IMR-90 (cell line): ENCODE results near the gene CLDN34. TPM values are rescaled to one million over a fixed set of nuclear protein-coding genes. Genes with fewer than 3 reads are reported as not detected.

Experiments used
- ATAC-seq: fragments of 200-7000 bp; cut with Tn5 transposase; 2 replicates; pipeline ENCODE4 v1.9.1; 2020; ENCODE audit warnings: low read depth, mild to moderate bottlenecking, moderate library complexity
- BruUV-seq: library from RNA; stranded (reverse); fragments of 400-500 nt; replicated peaks from 2 replicates; lab custom pipeline; 2021; lab: Mats Ljungman, UMichigan
- CTCF ChIA-PET: fragments of 300-600 bp; formaldehyde crosslinking; extraction: SDS; loops from one replicate; lab custom pipeline; 2021; ENCODE audit warnings: antibody characterized with exemption; lab: Yijun Ruan, JAX
- POLR2A ChIA-PET: fragments of 300-600 bp; sonication (Branson Sonifier 250); formaldehyde crosslinking; loops from one replicate; lab custom pipeline; 2022; ENCODE audit warnings: antibody characterized with exemption; ENCODE audit not compliant: unreplicated experiment; lab: Charles Lee
- DNase-seq: peaks from one replicate; pipeline ENCODE4 v3.0.0; 2013
- H2AFZ ChIP-seq: replicated peaks from 2 replicates; pipeline ENCODE3; 2013; ENCODE audit warnings: low read length, mild to moderate bottlenecking; ENCODE audit not compliant: poor library complexity
- H2AK5ac ChIP-seq: 2 replicates; pipeline ENCODE4 v1.6.1; 2013; ENCODE audit warnings: low read depth, low read length, inconsistent platforms
- H2AK9ac ChIP-seq: replicated peaks from 2 replicates; pipeline ENCODE3; 2013; ENCODE audit warnings: mild to moderate bottlenecking, low read depth, low read length, moderate library complexity; ENCODE audit not compliant: poor library complexity
- H2BK120ac ChIP-seq: 2 replicates; pipeline ENCODE4 v1.6.1; 2013; ENCODE audit warnings: low read depth, low read length, inconsistent platforms
- H2BK15ac ChIP-seq: 3 replicates; pipeline ENCODE4 v1.6.1; 2013; ENCODE audit warnings: low read depth, low read length, inconsistent platforms
- H2BK20ac ChIP-seq: 2 replicates; pipeline ENCODE4 v1.6.1; 2013; ENCODE audit warnings: low read depth, mild to moderate bottlenecking, inconsistent platforms, low read length, moderate library complexity
- H2BK5ac ChIP-seq: 2 replicates; pipeline ENCODE4 v1.6.1; 2013; ENCODE audit warnings: mild to moderate bottlenecking, low read depth, low read length, inconsistent platforms; ENCODE audit not compliant: poor library complexity, severe bottlenecking
- H3K14ac ChIP-seq: replicated peaks from 2 replicates; pipeline ENCODE4 v1.6.1; 2013; ENCODE audit warnings: low read depth, low read length, inconsistent platforms
- H3K18ac ChIP-seq: 2 replicates; pipeline ENCODE4 v1.6.1; 2013; ENCODE audit warnings: low read depth, low read length, control low read depth
- H3K23ac ChIP-seq: 2 replicates; pipeline ENCODE4 v1.6.1; 2013; ENCODE audit warnings: low read depth, low read length, inconsistent platforms
- H3K27ac ChIP-seq: 2 replicates; pipeline ENCODE4 v1.5.1; 2013; ENCODE audit warnings: mild to moderate bottlenecking, control low read depth, low read length; ENCODE audit not compliant: insufficient read depth
- H3K27me3 ChIP-seq: 2 replicates; pipeline ENCODE4 v1.6.1; 2013; ENCODE audit warnings: low read length; ENCODE audit not compliant: control insufficient read depth, insufficient read depth
- H3K36me3 ChIP-seq: 2 replicates; pipeline ENCODE4 v1.6.1; 2013; ENCODE audit warnings: low read length, mixed read lengths; ENCODE audit not compliant: control insufficient read depth, insufficient read depth
- H3K4ac ChIP-seq: 2 replicates; pipeline ENCODE4 v1.6.1; 2013; ENCODE audit warnings: low read depth, low read length, inconsistent platforms
- H3K4me1 ChIP-seq: 2 replicates; pipeline ENCODE4 v1.6.1; 2013; ENCODE audit warnings: low read length, mixed read lengths; ENCODE audit not compliant: control insufficient read depth, insufficient read depth
- H3K4me2 ChIP-seq: 2 replicates; pipeline ENCODE4 v1.6.1; 2013; ENCODE audit warnings: low read depth, mild to moderate bottlenecking, control low read depth, low read length, moderate library complexity
- H3K4me3 ChIP-seq: 2 replicates; pipeline ENCODE4 v1.5.1; 2013; ENCODE audit warnings: low read depth, mild to moderate bottlenecking, control low read depth, low read length, moderate library complexity; ENCODE audit not compliant: insufficient read depth
- H3K56ac ChIP-seq: 2 replicates; pipeline ENCODE4 v1.6.1; 2013; ENCODE audit warnings: low read length, inconsistent platforms; ENCODE audit not compliant: insufficient read depth; ENCODE audit errors: extremely low read depth
- H3K79me1 ChIP-seq, 2 experiments: 2 replicates each; pipeline ENCODE4 v1.6.1; 2013; ENCODE audit warnings: low read length in 2 of 2, inconsistent platforms in 1 of 2, low read depth in 1 of 2
- H3K9ac ChIP-seq: 2 replicates; pipeline ENCODE4 v1.6.1; 2013; ENCODE audit warnings: low read depth, low read length, control low read depth
- H3K9me1 ChIP-seq: 2 replicates; pipeline ENCODE4 v1.6.1; 2013; ENCODE audit warnings: low read length, inconsistent platforms; ENCODE audit not compliant: insufficient read depth
- H3K9me3 ChIP-seq: 2 replicates; pipeline ENCODE4 v1.6.1; 2013; ENCODE audit warnings: low read length; ENCODE audit not compliant: control insufficient read depth, insufficient read depth
- H4K20me1 ChIP-seq: 2 replicates; pipeline ENCODE4 v1.6.1; 2013; ENCODE audit warnings: low read length, inconsistent platforms; ENCODE audit not compliant: insufficient read depth
- H4K5ac ChIP-seq: 2 replicates; pipeline ENCODE4 v1.6.1; 2013; ENCODE audit warnings: mild to moderate bottlenecking, low read depth, low read length, control low read depth
- H4K8ac ChIP-seq, 2 experiments: 2 replicates each; pipeline ENCODE4 v1.6.1; 2013; ENCODE audit warnings: low read depth in 2 of 2, low read length in 2 of 2, control low read depth in 1 of 2, inconsistent platforms in 1 of 2
- H4K91ac ChIP-seq: 2 replicates; pipeline ENCODE4 v1.6.1; 2013; ENCODE audit warnings: low read depth, low read length, inconsistent platforms; ENCODE audit not compliant: insufficient read depth
- BHLHE40 ChIP-seq: fragments of 150-350 bp; IDR thresholded peaks from 2 replicates; pipeline ENCODE4 v1.6.1; 2016; ENCODE audit warnings: mild to moderate bottlenecking, low read depth, low read length
- CEBPB ChIP-seq: IDR thresholded peaks from 2 replicates; pipeline ENCODE4 v1.6.1; 2012; ENCODE audit warnings: low read depth, low read length, improper control_type of control experiment
- CHD1 ChIP-seq: IDR thresholded peaks from 2 replicates; pipeline ENCODE4 v1.6.1; 2012; ENCODE audit warnings: low read depth, low read length, improper control_type of control experiment
- FOS ChIP-seq: fragments of 150-350 bp; IDR thresholded peaks from 2 replicates; pipeline ENCODE4 v1.6.1; 2016; ENCODE audit warnings: low read depth, low read length
- MAFK ChIP-seq: IDR thresholded peaks from 2 replicates; pipeline ENCODE4 v1.6.1; 2012; ENCODE audit warnings: low read depth, low read length, improper control_type of control experiment
- MAZ ChIP-seq: IDR thresholded peaks from 2 replicates; pipeline ENCODE4 v1.6.1; 2012; ENCODE audit warnings: low read depth, mild to moderate bottlenecking, low read length, improper control_type of control experiment, moderate library complexity, borderline replicate concordance
- MXI1 ChIP-seq: IDR thresholded peaks from 2 replicates; pipeline ENCODE4 v1.6.1; 2012; ENCODE audit warnings: low read depth, mild to moderate bottlenecking, low read length, moderate library complexity, borderline replicate concordance
- NFE2L2 ChIP-seq: fragments of 150-350 bp; IDR thresholded peaks from 2 replicates; pipeline ENCODE4 v1.6.1; 2016; ENCODE audit warnings: low read depth, mild to moderate bottlenecking, low read length
- POLR2A ChIP-seq: IDR thresholded peaks from 2 replicates; pipeline ENCODE4 v1.6.1; 2012; ENCODE audit warnings: mild to moderate bottlenecking, low read depth, low read length
- RAD21 ChIP-seq: IDR thresholded peaks from 2 replicates; pipeline ENCODE4 v1.6.1; 2012; ENCODE audit warnings: low read length, improper control_type of control experiment
- RCOR1 ChIP-seq: IDR thresholded peaks from 2 replicates; pipeline ENCODE4 v1.6.1; 2012; ENCODE audit warnings: mild to moderate bottlenecking, low read length, improper control_type of control experiment; ENCODE audit not compliant: insufficient replicate concordance
- RFX5 ChIP-seq: IDR thresholded peaks from 2 replicates; pipeline ENCODE4 v1.8.0; 2012; ENCODE audit warnings: low read depth, mild to moderate bottlenecking, low read length, moderate library complexity
- SMC3 ChIP-seq: fragments of 150-350 bp; IDR thresholded peaks from 2 replicates; pipeline ENCODE4 v1.6.1; 2016; ENCODE audit warnings: low read depth, mild to moderate bottlenecking, antibody characterized with exemption, low read length, moderate library complexity
- WGBS, 2 experiments: methylation state at CpG; one replicate each; pipeline versions ENCODE4 v1.1.5 to v1.1.7; 2013; ENCODE audit warnings: missing lambda C conversion rate in 2 of 2; ENCODE audit not compliant: insufficient read length in 1 of 2; ENCODE audit errors: extremely low coverage in 2 of 2; 5-methylcytosine and 5-hydroxymethylcytosine counted together
- dilution Hi-C: fragments of 300-500 bp; cut with HindIII; formaldehyde crosslinking; loops from one replicate; pipeline ENCODE4 v1.14.3; 2018; ENCODE audit warnings: low sequenced_read_pairs; ENCODE audit not compliant: unreplicated experiment
- in situ Hi-C: fragments of 300-500 bp; cut with MboI; formaldehyde crosslinking; loops from 3 replicates; pipeline ENCODE4 v1.14.3; 2019; ENCODE audit warnings: low sequenced_read_pairs, inconsistent platforms, mixed read lengths
- intact Hi-C: fragments of 100-400 bp; cut with micrococcal nuclease; formaldehyde crosslinking; loops from 2 replicates; pipeline ENCODE4 v1.10.0; 2022
- polyA plus RNA-seq, 3 experiments: library from polyadenylated mRNA; depleted of rRNA; stranded (reverse); fragments of >200 nt; gene quantifications; 2 replicates each; pipeline ENCODE4 v1.2.3, GENCODE V29; 2012; ENCODE audit warnings: low replicate concordance in 1 of 3
- total RNA-seq: library from RNA; depleted of rRNA; stranded (reverse); fragments of >200 nt; gene quantifications from 2 replicates; pipeline ENCODE4 v1.2.3, GENCODE V29; 2012
- TF ChIP-seq, protein P1 (sequence below): fragments of 150-350 bp; IDR thresholded peaks from 2 replicates; pipeline ENCODE4 v1.6.1; 2017; ENCODE audit warnings: mild to moderate bottlenecking, antibody characterized with exemption, low read length, low read depth
- TF ChIP-seq, protein P2 (sequence below): fragments of 150-350 bp; IDR thresholded peaks from 2 replicates; pipeline ENCODE4 v1.6.1; 2016; ENCODE audit warnings: low read depth, mild to moderate bottlenecking, low read length, moderate library complexity, borderline replicate concordance
- TF ChIP-seq, protein P3 (sequence below): conservative IDR thresholded peaks from 2 replicates; pipeline ENCODE4 v1.5.1; 2012; ENCODE audit warnings: mild to moderate bottlenecking, low read depth, low read length, improper control_type of control experiment

CLDN34 gene
- total and polyA plus RNA-seq, 2 of the 4 experiments (the other 2 are of a cell fraction), result 0.14 TPM; not detected in 1

DNA sequence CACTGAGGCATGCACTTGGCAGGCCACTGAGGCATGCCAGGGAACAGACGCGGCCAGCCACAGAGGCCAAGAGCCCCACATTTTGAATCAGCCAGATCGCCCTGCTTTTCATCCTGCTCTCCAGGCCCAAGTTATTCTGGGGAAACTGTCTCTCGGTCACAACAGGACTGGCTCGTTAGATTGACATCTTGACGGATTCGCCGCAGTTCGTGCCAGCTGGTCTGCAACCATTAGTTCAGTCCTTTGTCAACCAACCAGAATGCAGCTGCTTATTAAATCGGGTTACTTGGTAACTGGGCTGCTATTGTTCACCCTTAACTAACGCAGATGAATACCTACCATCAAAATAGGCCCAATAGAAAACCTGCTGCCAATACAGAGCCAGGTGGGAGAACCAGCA, 16.7 kb downstream of the CLDN34 start:
- Histone ChIP-seq H3K4me2 (no peak overlapping the region), H3K9me1 (no peaks in the 10 kb centered on the region), H4K20me1 (no peaks in the 10 kb centered on the region), H3K4me3 (no peak overlapping the region), H4K91ac (no peak overlapping the region), H2BK120ac (no peak overlapping the region), H3K9ac (no peak overlapping the region), H4K8ac (no peak overlapping the region), H3K18ac (no peak overlapping the region), H3K36me3 (no peaks in the 10 kb centered on the region), H2BK15ac (no peak overlapping the region), H2BK5ac (no peak overlapping the region), H3K56ac (no peak overlapping the region), H2AFZ (no peak overlapping the region), H4K5ac (no peak overlapping the region), H3K4me1 (no peaks in the 10 kb centered on the region), H3K4ac (no peak overlapping the region), H3K27me3 (no peaks in the 10 kb centered on the region), H2AK5ac (no peak overlapping the region), H3K79me1 (no peaks in the 10 kb centered on the region), H2AK9ac (no peak overlapping the region), H2BK20ac (no peak overlapping the region), H3K14ac (no peak overlapping the region), H3K27ac (no peak overlapping the region), H3K9me3 (no peaks in the 10 kb centered on the region), H3K23ac (no peak overlapping the region)
- no TSS peak for BruUV-seq
- in situ Hi-C loops (no loop called here), dilution Hi-C loops (no loop called here), intact Hi-C loops (no loop called here)
- ATAC-seq, result no peak
- WGBS, 2 experiments, result 92% methylated on average over 8 of the region's 11 CpGs; no CpG with 5 or more reads in 1 of the 2 experiments
- ChIA-PET POLR2A (no interaction called here), CTCF (no interaction called here)
- DNase-seq, result no peak
- no peak for TF ChIP-seq BHLHE40
- TF ChIP-seq CHD1, result no peak
- no peak for TF ChIP-seq MXI1
- TF ChIP-seq POLR2A, result no peak
- TF ChIP-seq, protein P1, sequence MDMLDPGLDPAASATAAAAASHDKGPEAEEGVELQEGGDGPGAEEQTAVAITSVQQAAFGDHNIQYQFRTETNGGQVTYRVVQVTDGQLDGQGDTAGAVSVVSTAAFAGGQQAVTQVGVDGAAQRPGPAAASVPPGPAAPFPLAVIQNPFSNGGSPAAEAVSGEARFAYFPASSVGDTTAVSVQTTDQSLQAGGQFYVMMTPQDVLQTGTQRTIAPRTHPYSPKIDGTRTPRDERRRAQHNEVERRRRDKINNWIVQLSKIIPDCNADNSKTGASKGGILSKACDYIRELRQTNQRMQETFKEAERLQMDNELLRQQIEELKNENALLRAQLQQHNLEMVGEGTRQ, result no peak
- TF ChIP-seq FOS, result no peak
- no peak for TF ChIP-seq RAD21
- TF ChIP-seq CEBPB, result no peak
- no peak for TF ChIP-seq MAZ
- no peak for TF ChIP-seq SMC3
- TF ChIP-seq, protein P2, sequence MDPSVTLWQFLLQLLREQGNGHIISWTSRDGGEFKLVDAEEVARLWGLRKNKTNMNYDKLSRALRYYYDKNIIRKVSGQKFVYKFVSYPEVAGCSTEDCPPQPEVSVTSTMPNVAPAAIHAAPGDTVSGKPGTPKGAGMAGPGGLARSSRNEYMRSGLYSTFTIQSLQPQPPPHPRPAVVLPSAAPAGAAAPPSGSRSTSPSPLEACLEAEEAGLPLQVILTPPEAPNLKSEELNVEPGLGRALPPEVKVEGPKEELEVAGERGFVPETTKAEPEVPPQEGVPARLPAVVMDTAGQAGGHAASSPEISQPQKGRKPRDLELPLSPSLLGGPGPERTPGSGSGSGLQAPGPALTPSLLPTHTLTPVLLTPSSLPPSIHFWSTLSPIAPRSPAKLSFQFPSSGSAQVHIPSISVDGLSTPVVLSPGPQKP, result no peak
- TF ChIP-seq RFX5, result no peak
- no peak for TF ChIP-seq MAFK
- TF ChIP-seq, protein P3, sequence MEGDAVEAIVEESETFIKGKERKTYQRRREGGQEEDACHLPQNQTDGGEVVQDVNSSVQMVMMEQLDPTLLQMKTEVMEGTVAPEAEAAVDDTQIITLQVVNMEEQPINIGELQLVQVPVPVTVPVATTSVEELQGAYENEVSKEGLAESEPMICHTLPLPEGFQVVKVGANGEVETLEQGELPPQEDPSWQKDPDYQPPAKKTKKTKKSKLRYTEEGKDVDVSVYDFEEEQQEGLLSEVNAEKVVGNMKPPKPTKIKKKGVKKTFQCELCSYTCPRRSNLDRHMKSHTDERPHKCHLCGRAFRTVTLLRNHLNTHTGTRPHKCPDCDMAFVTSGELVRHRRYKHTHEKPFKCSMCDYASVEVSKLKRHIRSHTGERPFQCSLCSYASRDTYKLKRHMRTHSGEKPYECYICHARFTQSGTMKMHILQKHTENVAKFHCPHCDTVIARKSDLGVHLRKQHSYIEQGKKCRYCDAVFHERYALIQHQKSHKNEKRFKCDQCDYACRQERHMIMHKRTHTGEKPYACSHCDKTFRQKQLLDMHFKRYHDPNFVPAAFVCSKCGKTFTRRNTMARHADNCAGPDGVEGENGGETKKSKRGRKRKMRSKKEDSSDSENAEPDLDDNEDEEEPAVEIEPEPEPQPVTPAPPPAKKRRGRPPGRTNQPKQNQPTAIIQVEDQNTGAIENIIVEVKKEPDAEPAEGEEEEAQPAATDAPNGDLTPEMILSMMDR, result no peak
- TF ChIP-seq NFE2L2, result no peak
- no peak for TF ChIP-seq RCOR1
